SH-SY5Y (cell line): ENCODE results near the gene LYZL6.

Source experiments
- GATA2 ChIP-seq: IDR thresholded peaks from 2 replicates; pipeline ENCODE4 v1.6.1; 2011; ENCODE audit warnings: mild to moderate bottlenecking, low read depth, low read length
- GATA3 ChIP-seq: IDR thresholded peaks from 2 replicates; pipeline ENCODE4 v1.6.1; 2011; ENCODE audit warnings: low read depth, mild to moderate bottlenecking, low read length, moderate library complexity

Gene LYZL6

GRCh38 chr17:35906191-35906925 is 37.2 kb downstream of the LYZL6 start:
- TF ChIP-seq GATA2 (no peak), GATA3 (no peak)

GRCh38 chr17:35903451-35903850 is 40.1 kb downstream of the LYZL6 start:
- no peak for TF ChIP-seq GATA2
- TF ChIP-seq GATA3: no peak

DNA sequence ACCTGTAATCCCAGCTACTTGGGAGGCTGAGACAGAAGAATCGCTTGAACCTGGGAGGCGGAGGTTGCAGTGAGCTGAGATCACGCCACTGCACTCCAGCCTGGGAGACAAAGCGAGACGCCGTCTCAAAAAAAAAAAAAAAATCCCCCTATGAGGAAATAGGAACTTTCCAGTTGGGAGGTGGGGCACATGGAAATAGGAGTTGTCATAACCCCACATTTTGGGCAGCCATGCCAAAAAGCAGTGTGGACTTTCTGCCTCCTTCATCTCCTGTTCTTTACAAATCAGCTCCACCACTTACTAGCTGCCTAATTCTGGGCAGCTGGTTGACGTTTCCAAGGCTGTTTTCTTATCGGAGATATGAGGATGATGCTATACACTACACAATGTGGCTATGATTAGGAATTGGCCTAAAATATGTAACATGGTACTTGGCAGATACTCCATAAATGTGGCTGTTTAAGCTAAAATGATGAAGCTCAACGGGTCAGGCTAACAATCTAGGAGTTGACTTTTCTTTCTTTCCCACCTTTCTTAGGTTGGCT is 41.8 kb downstream of the LYZL6 start:
- TF ChIP-seq GATA3 (no peak), GATA2 (no peak)

GRCh38 chr17:35900708-35901480 is 42.6 kb downstream of the LYZL6 start:
- TF ChIP-seq GATA2 (no peak), GATA3 (no peak)

DNA sequence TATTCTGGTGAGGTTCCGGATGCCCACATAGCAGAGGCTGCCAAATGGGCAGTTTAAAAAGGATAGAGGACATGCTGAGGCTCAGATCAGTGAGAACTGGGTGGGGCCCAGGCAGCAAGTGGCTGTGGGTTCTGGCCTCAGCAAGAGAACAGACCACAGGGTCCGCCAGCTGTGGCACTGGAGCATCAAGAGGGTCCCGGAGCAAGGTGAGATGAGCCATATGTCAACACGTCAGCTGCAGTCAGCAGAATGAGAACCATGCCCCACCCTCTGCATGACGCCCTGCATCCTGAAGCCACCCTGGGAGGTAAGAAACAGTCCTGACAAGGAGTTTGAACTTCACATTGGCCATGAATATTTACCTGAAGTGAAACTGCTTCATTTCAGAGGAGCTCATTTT is 43.2 kb downstream of the LYZL6 start:
- no peak for TF ChIP-seq GATA3
- TF ChIP-seq GATA2: no peak

DNA sequence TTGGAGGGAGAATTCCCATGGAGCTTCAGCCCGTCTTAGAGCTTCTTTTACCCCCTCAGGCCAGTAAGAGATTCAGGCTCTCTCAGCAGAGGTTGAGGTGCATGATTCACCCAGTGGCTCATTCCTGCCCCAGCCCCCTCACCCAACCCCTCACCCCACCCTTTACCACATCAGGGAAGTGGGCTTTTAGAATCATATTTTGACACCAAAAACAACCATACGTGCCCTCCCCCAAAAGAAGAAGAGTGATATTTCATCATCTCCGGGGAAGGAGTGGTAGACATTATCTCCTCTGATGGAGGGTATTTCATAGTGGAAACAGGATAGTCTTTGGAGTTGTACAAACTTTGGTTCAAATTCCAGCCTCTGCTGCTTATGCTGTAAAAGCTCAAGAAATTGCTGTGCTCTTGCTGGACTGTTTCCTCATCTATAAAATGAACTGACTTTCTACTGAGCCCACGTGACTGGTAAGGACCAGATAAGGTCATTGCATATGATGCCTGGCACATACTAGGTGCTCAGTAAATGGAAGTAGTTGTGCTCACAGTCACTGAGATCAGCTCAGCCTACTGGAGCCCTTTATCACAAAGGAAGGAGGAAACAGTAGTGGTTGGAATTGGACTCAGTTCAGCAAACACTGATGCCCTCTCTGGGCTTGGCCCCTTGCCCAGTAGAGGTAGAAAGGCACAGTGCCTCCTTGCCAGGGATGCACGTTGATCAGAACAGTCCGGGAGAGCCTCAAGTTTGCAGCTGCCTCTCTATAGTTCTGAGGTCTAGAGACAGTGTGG is 45.0 kb downstream of the LYZL6 start:
- no peak for TF ChIP-seq GATA3
- TF ChIP-seq GATA2: no peak

DNA sequence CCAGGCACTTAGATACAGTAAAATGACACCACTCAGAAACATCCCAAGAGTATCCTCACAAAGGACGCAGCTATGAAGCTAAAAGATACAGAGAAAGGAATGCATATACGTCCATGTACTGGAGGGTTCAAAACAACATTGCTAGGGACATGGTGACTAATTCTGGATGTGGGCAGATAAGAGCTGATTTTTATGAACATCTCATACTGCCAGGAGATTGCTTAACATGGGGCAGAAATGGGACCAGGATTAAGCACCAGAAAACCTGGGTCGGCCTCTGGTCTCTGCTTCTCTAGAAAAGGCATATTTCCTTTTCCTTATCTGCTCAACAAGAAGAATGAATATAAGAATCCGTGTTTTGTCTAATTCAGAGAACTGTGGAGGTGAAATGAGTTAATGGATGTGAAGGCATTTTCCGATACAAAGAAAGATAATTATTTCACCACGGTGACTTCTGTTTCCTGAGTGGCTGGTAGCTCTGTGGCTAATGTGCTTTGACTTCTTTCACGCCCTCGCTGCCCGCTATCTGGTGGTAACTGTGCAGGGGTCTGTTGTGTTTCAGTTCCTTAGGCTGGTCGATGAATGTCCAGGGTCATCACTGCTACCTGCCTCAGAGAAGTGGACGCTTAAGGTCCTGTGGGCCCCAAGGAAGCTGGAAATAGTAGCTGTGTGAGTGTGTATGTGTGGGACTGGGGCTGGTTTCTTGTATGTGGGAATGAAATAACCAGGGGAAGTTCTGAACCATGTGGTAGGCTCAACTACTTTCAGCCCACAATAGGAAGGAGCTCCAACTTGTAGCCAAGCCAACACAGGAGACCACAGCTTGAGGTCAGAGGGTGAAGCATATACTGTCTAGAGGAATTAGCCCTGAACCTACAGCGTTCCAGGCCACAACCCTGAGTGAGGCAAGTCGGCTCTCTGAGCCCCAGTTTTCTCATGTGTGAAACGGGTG is 47.6 kb downstream of the LYZL6 start:
- TF ChIP-seq GATA2: no peak
- TF ChIP-seq GATA3: no peak

- TF ChIP-seq GATA3 (no peak), GATA2 (no peak)
These were observed 49.3 kb downstream of the LYZL6 start for GRCh38 chr17:35894206-35894605.

GRCh38 chr17:35893751-35894150 is 49.8 kb downstream of the LYZL6 start:
- TF ChIP-seq GATA3 (no peak), GATA2 (no peak)

DNA sequence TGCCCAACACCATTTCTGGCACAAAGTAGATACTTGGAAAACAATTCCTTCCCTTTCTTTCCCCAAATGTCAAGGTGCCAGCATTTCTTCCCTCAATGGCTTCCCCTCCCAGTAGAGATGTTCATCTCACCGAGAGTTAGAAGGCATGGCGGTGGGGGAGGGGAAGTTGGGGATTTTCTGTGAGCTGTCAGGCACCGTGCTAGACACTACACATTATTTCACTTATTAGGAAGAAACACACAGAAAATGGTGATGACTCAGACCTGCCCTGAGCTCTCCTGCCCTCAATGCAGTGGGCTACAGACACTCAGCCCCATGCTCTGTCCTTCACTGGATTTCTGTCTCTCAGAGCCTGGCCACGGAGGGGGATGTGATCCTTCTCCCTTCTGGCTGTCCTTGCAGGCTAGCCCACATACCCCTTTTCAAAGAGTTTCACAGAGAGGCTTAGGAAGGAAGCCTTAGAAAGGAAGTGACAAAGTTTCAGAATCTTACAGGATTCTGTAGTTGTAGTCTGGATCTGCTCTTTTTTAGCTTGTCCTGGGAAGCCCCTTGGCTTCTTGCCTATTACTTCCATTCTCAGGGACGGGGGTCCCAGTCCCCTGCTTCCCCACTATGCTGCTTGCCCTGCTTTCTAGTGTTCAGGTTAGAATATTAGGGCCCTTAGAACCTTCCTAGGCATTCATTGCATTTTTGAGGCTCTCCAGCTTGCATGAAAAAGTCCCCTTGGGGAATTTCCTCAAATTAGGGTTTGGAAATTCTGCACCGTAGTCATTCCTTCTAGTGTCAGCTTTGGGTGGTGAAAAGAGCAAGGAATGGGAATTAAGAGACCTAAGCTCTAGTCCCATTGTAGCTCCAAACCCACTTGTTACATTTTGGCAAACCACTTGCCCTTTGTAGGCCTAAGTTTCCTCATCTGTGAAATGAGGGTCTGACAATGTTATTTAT is 51.1 kb downstream of the LYZL6 start:
- no peak for TF ChIP-seq GATA3
- TF ChIP-seq GATA2: no peak

GRCh38 chr17:35891269-35891668 is 52.2 kb downstream of the LYZL6 start:
- TF ChIP-seq GATA2 (no peak), GATA3 (no peak)

DNA sequence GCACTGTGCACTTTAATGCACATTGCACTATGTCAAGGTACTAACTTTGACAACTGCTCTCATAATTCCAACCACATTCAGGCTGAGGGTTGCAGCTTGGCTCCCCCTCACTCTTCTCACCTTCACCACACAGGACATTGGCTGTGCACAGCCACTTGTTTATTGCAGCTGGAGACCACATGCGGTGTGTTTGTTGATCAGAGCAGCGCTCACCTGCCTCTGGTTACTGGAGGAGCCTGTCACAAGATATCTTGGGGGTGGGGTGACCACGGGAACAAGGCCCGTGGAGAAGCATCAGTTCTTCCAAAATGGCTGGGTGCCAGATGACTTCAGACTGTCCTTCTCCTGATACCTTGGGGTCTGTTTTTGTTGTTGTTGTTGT is 52.7 kb downstream of the LYZL6 start:
- TF ChIP-seq GATA2 (no peak), GATA3 (no peak)
